HCT116 (cell line): Measurements from ENCODE around the gene SCRN2.

Experiments used
- CTCF ChIP-seq, 3 experiments: fragments of 200-600 bp in 1 of 3; sonication (generic) in 1 of 3; IDR thresholded peaks in 2 of 3; conservative IDR thresholded peaks in 1 of 3; 2 replicates each; pipeline ENCODE4 v1.5.1; 2012 to 2017; ENCODE audit warnings: low read depth in 2 of 3, low read length in 2 of 3, antibody characterized with exemption in 1 of 3, borderline replicate concordance in 1 of 3, control low read depth in 1 of 3, mild to moderate bottlenecking in 1 of 3, mixed read lengths in 1 of 3, mixed run types in 1 of 3, moderate library complexity in 1 of 3; ENCODE audit not compliant: insufficient read depth in 1 of 3
- MAX ChIP-seq: IDR thresholded peaks from 2 replicates; pipeline ENCODE4 v1.6.1; 2012
- POLR2A ChIP-seq: IDR thresholded peaks from 2 replicates; pipeline ENCODE4 v1.7.0; 2011; ENCODE audit warnings: borderline replicate concordance; ENCODE audit not compliant: insufficient read depth, insufficient read length; ENCODE audit errors: extremely low read depth
- POLR2AphosphoS5 ChIP-seq: IDR thresholded peaks from 2 replicates; pipeline ENCODE4 v1.6.1; 2011; ENCODE audit warnings: mild to moderate bottlenecking, low read depth, low read length, moderate library complexity
- SIN3A ChIP-seq: IDR thresholded peaks from 2 replicates; pipeline ENCODE4 v1.6.1; 2012; ENCODE audit warnings: low read depth
- SRF ChIP-seq: IDR thresholded peaks from 2 replicates; pipeline ENCODE4 v1.6.1; 2012; ENCODE audit warnings: low read depth
- ZFX ChIP-seq: fragments of 450-650 bp; IDR thresholded peaks from 2 replicates; pipeline ENCODE4 v1.6.1; 2017

GRCh38 chr17:47812146-47812920 lies 28.7 kb downstream of the SCRN2 start:
- TF ChIP-seq CTCF (IDR thresholded peaks at IDR 0.05 in 2 of 3, conservative IDR thresholded peaks at IDR 0.05 in 1 of 3; ENCODE audit: borderline replicate concordance in 1 of 3, insufficient read depth in 1 of 3, low read depth in 2 of 3, low read length in 2 of 3) (no peak), POLR2A (no peak), POLR2AphosphoS5 (no peak), SIN3A (no peak), SRF (no peak), MAX (no peak), ZFX (no peak)
